Natural killer cell (primary cell): ENCODE measurements around the gene NME9. TPM values are rescaled to one million over a fixed set of nuclear protein-coding genes. Genes with fewer than 3 reads are reported as not detected.
"Not testable (repeated sequence)": the region's sequence is repeated elsewhere in the genome, so short reads cannot be mapped to it uniquely, and the experiment has no call there.

Experiments used
- ATAC-seq, 3 donors: fragments of 150-1000 bp in 2 of 3; fragments of 200-7000 bp in 1 of 3; cut with Tn5 transposase; 1 replicate in 1 of 3; 2 replicates in 2 of 3; pipeline ENCODE4 v1.10.0; 2021; ENCODE audit warnings: mild to moderate bottlenecking in 2 of 3, moderate library complexity in 2 of 3
- DNase-seq, 2 donors: peaks; one replicate each; pipeline versions ENCODE4 v3.0.0 to v3.0.0-alpha.2; 2013 to 2021; ENCODE audit warnings: mixed read lengths in 1 of 2
- H3K27ac ChIP-seq: one replicate; pipeline ENCODE4 v1.5.1; 2013; ENCODE audit warnings: mild to moderate bottlenecking, low read length
- H3K27me3 ChIP-seq: one replicate; pipeline ENCODE4 v1.6.1; 2013; ENCODE audit warnings: low read length; ENCODE audit not compliant: control insufficient read depth, insufficient read depth
- H3K36me3 ChIP-seq: one replicate; pipeline ENCODE4 v1.6.1; 2013; ENCODE audit warnings: low read length; ENCODE audit not compliant: control insufficient read depth, insufficient read depth
- H3K4me1 ChIP-seq: one replicate; pipeline ENCODE4 v1.6.1; 2013; ENCODE audit warnings: low read length; ENCODE audit not compliant: control insufficient read depth, insufficient read depth
- H3K4me3 ChIP-seq: one replicate; pipeline ENCODE4 v1.5.1; 2013; ENCODE audit warnings: low read length
- H3K9me3 ChIP-seq: one replicate; pipeline ENCODE4 v1.6.1; 2013; ENCODE audit warnings: low read length; ENCODE audit not compliant: control insufficient read depth, insufficient read depth
- H3K27ac Mint-ChIP-seq, 2 donors: one replicate each; pipeline ENCODE4 v1.8.0; 2022; ENCODE audit warnings: mild to moderate bottlenecking in 2 of 2, mixed read lengths in 2 of 2, moderate library complexity in 1 of 2
- H3K27me3 Mint-ChIP-seq, 2 donors: one replicate each; pipeline ENCODE4 v1.8.0; 2022; ENCODE audit warnings: low read depth in 2 of 2, mixed read lengths in 2 of 2
- H3K36me3 Mint-ChIP-seq: one replicate; pipeline ENCODE4 v1.8.0; 2022; ENCODE audit warnings: mixed read lengths
- H3K4me1 Mint-ChIP-seq, 2 donors: one replicate each; pipeline ENCODE4 v1.8.0; 2022; ENCODE audit warnings: mixed read lengths in 2 of 2
- H3K4me3 Mint-ChIP-seq: one replicate; pipeline ENCODE4 v1.8.0; 2022; ENCODE audit warnings: mild to moderate bottlenecking, moderate library complexity, mixed read lengths
- H3K9me3 Mint-ChIP-seq, 2 donors: one replicate each; pipeline ENCODE4 v1.8.0; 2022; ENCODE audit warnings: mixed read lengths in 2 of 2
- CTCF ChIP-seq: fragments of 200-600 bp; IDR thresholded peaks from one replicate; pipeline ENCODE4 v1.8.0; 2022; ENCODE audit warnings: antibody characterized with exemption
- WGBS: methylation state at CpG from one replicate; pipeline ENCODE4 v1.1.7; 2013; ENCODE audit warnings: missing lambda C conversion rate; ENCODE audit not compliant: insufficient coverage; 5-methylcytosine and 5-hydroxymethylcytosine counted together
- intact Hi-C: fragments of 100-400 bp; cut with micrococcal nuclease; formaldehyde crosslinking; loops from one replicate; pipeline ENCODE4 v1.14.2; 2022
- total RNA-seq, 4 donors: library from RNA; stranded (reverse); fragments of 120-200 nt in 1 of 4; gene quantifications; one replicate each; pipeline versions ENCODE4 v1.2.3 to v1.2.4, GENCODE V29; 2013 to 2022

The NME9 gene
- total RNA-seq, 3 donors from 2014 or later (not counting 1 experiment from before 2014, with no cell fraction given): not detected

GRCh38 chr3:138377804-138378203 is 48.2 kb upstream of the NME9 start:
- no peaks in the 10 kb centered on the region for H3K27me3 ChIP-seq
- intact Hi-C loops: no loop called here
- Mint-ChIP-seq H3K36me3 (no peaks in the 10 kb centered on the region), H3K27me3 (peaks cover 0 to 7% of the 10 kb centered on the region in 2 donors), H3K4me1 (no peaks in the 10 kb centered on the region), H3K27ac (no peak overlapping the region), H3K9me3 (no peaks in the 10 kb centered on the region), H3K4me3 (no peak overlapping the region)
- H3K36me3 ChIP-seq: no peaks in the 10 kb centered on the region
- H3K4me3 ChIP-seq: no peak overlapping the region
- WGBS: 89% methylated on average over 5 of the region's 5 CpGs
- no peak overlapping the region for H3K27ac ChIP-seq
- ATAC-seq (no peak), DNase-seq (no peak)
- H3K4me1 ChIP-seq: no peaks in the 10 kb centered on the region
- no peaks in the 10 kb centered on the region for H3K9me3 ChIP-seq
- TF ChIP-seq CTCF: no peak

- H3K27ac Mint-ChIP-seq, H3K27me3 Mint-ChIP-seq, H3K36me3 ChIP-seq, H3K4me3 Mint-ChIP-seq, H3K9me3 ChIP-seq, H3K36me3 Mint-ChIP-seq, H3K27me3 ChIP-seq, H3K4me3 ChIP-seq, H3K27ac ChIP-seq, DNase-seq, H3K9me3 Mint-ChIP-seq, intact Hi-C loops, H3K4me1 Mint-ChIP-seq, ATAC-seq, H3K4me1 ChIP-seq: not testable (repeated sequence)
- 90% methylated on average over 11 of the region's 11 CpGs for WGBS
Measured at GRCh38 chr3:138377212-138377611, 47.6 kb upstream of the NME9 start.

GRCh38 chr3:138376663-138377062 is 47.0 kb upstream of the NME9 start:
- no peak overlapping the region for H3K27ac Mint-ChIP-seq
- DNase-seq (no peak), ATAC-seq (no peak)
- H3K27me3 Mint-ChIP-seq: peaks cover 6 to 11% of the 10 kb centered on the region in 2 donors
- Histone ChIP-seq H3K9me3 (no peaks in the 10 kb centered on the region), H3K4me1 (no peaks in the 10 kb centered on the region), H3K36me3 (no peaks in the 10 kb centered on the region), H3K27me3 (no peaks in the 10 kb centered on the region), H3K27ac (no peak overlapping the region), H3K4me3 (no peak overlapping the region)
- H3K4me3 Mint-ChIP-seq: no peak overlapping the region
- no CpG with 5 or more reads among the region's 2 CpGs for WGBS
- no peak for TF ChIP-seq CTCF
- intact Hi-C loops: no loop called here
- H3K9me3 Mint-ChIP-seq: no peaks in the 10 kb centered on the region
- H3K4me1 Mint-ChIP-seq: no peaks in the 10 kb centered on the region
- no peaks in the 10 kb centered on the region for H3K36me3 Mint-ChIP-seq

- intact Hi-C loops: no loop called here
- no peaks in the 10 kb centered on the region for H3K9me3 Mint-ChIP-seq
- H3K27ac ChIP-seq: no peak overlapping the region
- H3K4me1 Mint-ChIP-seq: no peaks in the 10 kb centered on the region
- H3K4me3 ChIP-seq: no peak overlapping the region
- no peaks in the 10 kb centered on the region for H3K4me1 ChIP-seq
- H3K4me3 Mint-ChIP-seq: no peak overlapping the region
- no peaks in the 10 kb centered on the region for H3K36me3 Mint-ChIP-seq
- ATAC-seq (no peak), DNase-seq (no peak)
- no peaks in the 10 kb centered on the region for H3K36me3 ChIP-seq
- H3K27me3 ChIP-seq: no peaks in the 10 kb centered on the region
- H3K27ac Mint-ChIP-seq: no peak overlapping the region
- no peaks in the 10 kb centered on the region for H3K9me3 ChIP-seq
- WGBS: 83% methylated on average over 3 of the region's 4 CpGs
- TF ChIP-seq CTCF: no peak
- H3K27me3 Mint-ChIP-seq: peaks cover 15 to 18% of the 10 kb centered on the region in 2 donors
Measured at GRCh38 chr3:138375447-138375846, 45.8 kb upstream of the NME9 start.
